HUES64 (cell line): ENCODE results near the gene RFPL2.
"Not testable (repeated sequence)": the region's sequence is repeated elsewhere in the genome, so short reads cannot be mapped to it uniquely, and the experiment has no call there.

Source experiments
- H3K27ac ChIP-seq: 2 replicates; pipeline ENCODE4 v1.7.0; 2013; ENCODE audit warnings: low read depth, low read length, inconsistent platforms
- H3K27me3 ChIP-seq: 2 replicates; pipeline ENCODE4 v1.6.1; 2013; ENCODE audit warnings: mild to moderate bottlenecking, low read length; ENCODE audit not compliant: insufficient read depth
- H3K36me3 ChIP-seq: 2 replicates; pipeline ENCODE4 v1.6.1; 2013; ENCODE audit warnings: mild to moderate bottlenecking, low read length; ENCODE audit not compliant: insufficient read depth
- H3K4me1 ChIP-seq: 2 replicates; pipeline ENCODE4 v1.6.1; 2013; ENCODE audit warnings: mild to moderate bottlenecking, low read length, moderate library complexity; ENCODE audit not compliant: insufficient read depth
- H3K4me3 ChIP-seq: 2 replicates; pipeline ENCODE4 v1.5.1; 2013; ENCODE audit warnings: mild to moderate bottlenecking, low read length, moderate library complexity
- H3K9ac ChIP-seq: 2 replicates; pipeline ENCODE4 v1.6.1; 2013; ENCODE audit warnings: mild to moderate bottlenecking, low read depth, low read length
- H3K9me3 ChIP-seq: 2 replicates; pipeline ENCODE4 v1.6.1; 2013; ENCODE audit warnings: low read depth, low read length; ENCODE audit not compliant: insufficient read depth
- WGBS: fragments of 150-250, 120-280 bp; methylation state at CpG from one replicate; pipeline ENCODE4 v1.1.7; 2013; ENCODE audit warnings: missing lambda C conversion rate; 5-methylcytosine and 5-hydroxymethylcytosine counted together

RFPL2 gene

DNA sequence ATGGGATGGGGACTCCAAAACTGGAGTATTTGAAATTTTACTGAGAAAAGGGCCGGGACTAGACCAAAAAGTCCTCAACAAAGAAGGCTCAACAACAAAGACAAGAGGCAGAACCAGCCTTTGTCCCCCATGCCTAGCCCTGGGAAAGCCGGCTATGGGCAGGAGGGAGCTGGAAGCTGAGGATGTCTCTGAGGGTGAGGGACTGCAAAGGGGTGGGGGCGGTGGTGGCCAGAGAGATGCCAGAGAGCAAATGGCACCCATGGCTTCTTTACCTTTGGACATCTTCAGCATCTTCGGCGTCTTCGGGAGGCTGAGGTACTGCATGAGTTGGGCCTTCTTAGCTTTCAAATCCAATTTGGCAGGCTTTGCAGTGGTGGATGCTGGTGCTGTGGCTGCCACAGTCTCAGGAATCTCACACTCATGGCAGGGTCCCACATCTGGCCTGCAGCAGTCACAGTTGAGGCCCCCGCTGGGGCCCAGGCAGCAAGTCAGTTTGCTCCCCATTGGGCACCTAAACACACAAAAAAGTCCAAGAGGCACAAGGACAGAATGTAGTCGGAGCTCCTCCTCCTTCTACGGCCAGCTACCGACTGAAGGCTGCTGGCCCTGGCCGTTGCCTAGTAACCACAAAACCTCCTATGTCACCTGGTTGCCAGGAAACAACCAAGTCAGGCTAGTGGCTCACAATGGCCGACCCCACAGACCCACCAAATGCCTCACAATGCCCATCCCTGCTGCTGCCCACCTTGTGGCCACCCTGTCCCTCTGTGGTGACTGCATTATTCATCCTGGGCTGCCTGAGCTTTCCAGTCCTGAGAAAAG lies 46.0 kb downstream of the RFPL2 start, which contains the start of gene C22orf42:
Gene C22orf42 (minus strand): TSS at position 592 of the 822 bp plus-strand sequence. CDS start 88 bp downstream, at position 504.
- H3K27me3 ChIP-seq: no peaks in the 10 kb centered on the region; the same call in 1 of the 2 replicates
- H3K9me3 ChIP-seq: no peaks in the 10 kb centered on the region
- 87% methylated on average over 12 of the region's 12 CpGs for WGBS
- no peak within 1 kb of the TSS for H3K27ac ChIP-seq
- no peak within 1 kb of the TSS for H3K9ac ChIP-seq
- H3K4me1 ChIP-seq: no peaks in the 10 kb centered on the region
- H3K36me3 ChIP-seq: no peaks in the 10 kb centered on the region
- no peak within 1 kb of the TSS for H3K4me3 ChIP-seq

DNA sequence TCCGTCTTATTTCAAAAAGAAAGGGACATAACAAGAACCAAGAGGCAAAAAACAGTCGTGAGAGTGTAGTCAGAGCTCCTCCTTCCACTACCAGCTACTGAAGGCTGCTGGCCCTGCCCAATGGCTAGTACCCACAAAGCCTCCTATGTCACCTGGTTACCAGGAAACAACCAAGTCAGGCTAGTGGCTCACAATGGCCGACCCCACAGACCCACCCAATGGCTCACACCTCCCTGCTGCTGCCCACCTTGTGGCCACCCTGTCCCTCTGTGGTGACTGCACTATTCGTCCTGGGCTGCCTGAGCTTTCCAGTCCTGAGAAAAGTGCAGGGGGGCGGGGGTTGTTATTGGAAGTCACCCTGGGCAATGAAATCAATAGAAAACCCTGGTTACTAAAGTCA lies 47.2 kb downstream of the RFPL2 start:
- not testable (repeated sequence) for H3K9me3 ChIP-seq, H3K27me3 ChIP-seq, H3K9ac ChIP-seq, H3K36me3 ChIP-seq, H3K27ac ChIP-seq, H3K4me3 ChIP-seq, H3K4me1 ChIP-seq
- WGBS: 99% methylated on average over 3 of the region's 5 CpGs

DNA sequence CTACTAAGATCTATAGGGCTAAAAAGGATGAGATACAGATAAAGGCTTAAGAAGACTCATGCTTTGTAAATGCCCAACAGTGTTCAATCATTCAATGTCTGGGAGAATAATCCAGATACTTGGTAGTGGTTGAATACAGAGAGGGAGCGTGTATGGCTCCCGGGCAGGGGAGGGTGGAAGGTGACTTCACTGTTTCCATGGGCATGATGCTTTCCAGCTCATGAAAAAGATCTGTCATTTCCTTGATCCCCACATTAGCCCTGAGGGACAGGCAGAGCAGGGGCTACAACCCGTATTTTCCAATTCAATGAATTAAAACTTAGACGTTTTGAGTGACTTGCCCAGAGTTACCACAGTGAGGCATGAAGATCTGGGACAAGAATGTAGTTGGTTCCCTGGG lies 50.1 kb downstream of the RFPL2 start:
- not testable (repeated sequence) for H3K9me3 ChIP-seq, H3K4me1 ChIP-seq, H3K27ac ChIP-seq, H3K4me3 ChIP-seq, H3K36me3 ChIP-seq, H3K9ac ChIP-seq, H3K27me3 ChIP-seq
- 94% methylated on average over 4 of the region's 4 CpGs for WGBS

DNA sequence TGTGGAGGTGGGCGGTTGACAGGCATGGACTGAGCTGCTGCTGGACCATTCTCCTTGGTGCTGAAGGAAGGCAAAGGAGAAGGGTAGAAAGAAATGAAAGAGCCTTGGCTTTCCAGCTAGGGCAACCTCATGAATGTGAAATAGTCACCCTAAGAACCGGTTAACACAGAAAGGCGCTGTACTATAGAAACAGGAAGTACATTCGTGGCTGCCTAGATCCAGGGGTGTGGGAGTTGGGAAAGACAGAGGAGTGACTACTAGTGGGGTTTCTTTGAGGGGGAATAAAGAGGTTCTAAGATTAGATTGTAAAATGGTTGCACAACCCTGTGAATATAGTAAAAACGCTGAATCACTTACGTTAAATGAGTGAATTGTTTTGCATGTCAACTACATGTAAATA lies 53.2 kb downstream of the RFPL2 start:
- not testable (repeated sequence) for H3K27ac ChIP-seq, H3K4me3 ChIP-seq, H3K9me3 ChIP-seq, H3K27me3 ChIP-seq, H3K9ac ChIP-seq, H3K4me1 ChIP-seq, H3K36me3 ChIP-seq
- WGBS: 83% methylated on average over 6 of the region's 6 CpGs

DNA sequence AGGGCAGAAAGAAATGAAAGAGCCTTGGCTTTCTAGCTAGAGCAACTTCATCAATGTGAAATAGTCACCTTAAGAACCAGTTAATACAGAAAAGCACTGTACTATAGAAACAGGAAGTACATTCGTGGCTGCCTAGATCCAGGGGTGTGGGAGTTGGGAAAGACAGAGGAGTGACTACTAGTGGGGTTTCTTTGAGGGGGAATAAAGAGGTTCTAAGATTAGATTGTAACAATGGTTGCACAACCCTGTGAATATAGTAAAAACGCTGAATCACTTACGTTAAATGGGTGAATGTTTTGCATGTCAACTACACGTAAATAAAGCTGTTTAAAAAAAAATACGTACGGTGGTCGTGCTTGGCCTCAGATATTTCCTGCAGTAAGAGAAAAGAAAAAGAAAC lies 54.2 kb downstream of the RFPL2 start:
- H3K27ac ChIP-seq, H3K4me3 ChIP-seq, H3K4me1 ChIP-seq, H3K9me3 ChIP-seq, H3K27me3 ChIP-seq, H3K9ac ChIP-seq, H3K36me3 ChIP-seq: not testable (repeated sequence)
- 87% methylated on average over 7 of the region's 7 CpGs for WGBS

DNA sequence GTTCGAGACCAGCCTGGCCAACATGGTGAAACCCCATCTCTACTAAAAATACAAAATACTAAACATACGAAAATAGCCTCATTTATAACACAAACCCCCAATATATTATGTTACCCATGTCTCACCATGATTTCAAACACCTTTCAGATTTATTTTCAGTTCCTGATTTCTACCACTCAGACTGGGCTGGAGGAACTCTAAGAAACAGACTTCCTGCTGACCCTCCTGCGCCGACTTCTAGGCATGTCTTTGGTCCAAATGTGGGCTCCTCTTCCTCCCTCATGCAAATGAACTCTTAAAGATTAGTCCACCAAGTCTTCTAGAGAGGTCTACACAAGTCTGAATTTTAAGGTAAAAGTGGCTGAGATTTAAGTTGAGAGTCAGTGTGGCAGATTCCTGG lies 56.5 kb downstream of the RFPL2 start:
- H3K27me3 ChIP-seq, H3K4me1 ChIP-seq, H3K4me3 ChIP-seq, H3K9me3 ChIP-seq, H3K9ac ChIP-seq, H3K36me3 ChIP-seq, H3K27ac ChIP-seq: not testable (repeated sequence)
- 93% methylated on average over 4 of the region's 4 CpGs for WGBS

DNA sequence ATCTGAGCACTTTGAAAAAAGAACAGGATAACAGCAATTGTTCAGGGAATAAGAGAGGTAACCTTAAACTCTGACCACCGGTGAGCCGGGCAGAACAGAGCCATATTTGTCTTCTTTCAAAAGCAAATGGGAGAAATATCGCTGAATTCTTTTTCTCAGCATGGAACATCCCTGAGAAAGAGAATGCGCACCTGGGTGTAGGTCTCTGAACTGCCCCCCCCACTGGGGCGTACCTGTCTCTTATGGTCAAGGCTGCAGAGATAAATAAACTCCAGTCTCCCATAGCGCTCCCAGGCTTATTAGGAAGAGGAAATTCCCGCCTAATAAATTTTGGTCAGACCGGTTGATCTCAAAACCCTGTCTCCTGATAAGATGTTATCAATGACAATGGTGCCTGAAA lies 57.7 kb downstream of the RFPL2 start:
- H3K36me3 ChIP-seq, H3K9me3 ChIP-seq, H3K4me1 ChIP-seq, H3K27me3 ChIP-seq, H3K4me3 ChIP-seq, H3K27ac ChIP-seq, H3K9ac ChIP-seq: not testable (repeated sequence)
- 89% methylated on average over 5 of the region's 8 CpGs for WGBS

DNA sequence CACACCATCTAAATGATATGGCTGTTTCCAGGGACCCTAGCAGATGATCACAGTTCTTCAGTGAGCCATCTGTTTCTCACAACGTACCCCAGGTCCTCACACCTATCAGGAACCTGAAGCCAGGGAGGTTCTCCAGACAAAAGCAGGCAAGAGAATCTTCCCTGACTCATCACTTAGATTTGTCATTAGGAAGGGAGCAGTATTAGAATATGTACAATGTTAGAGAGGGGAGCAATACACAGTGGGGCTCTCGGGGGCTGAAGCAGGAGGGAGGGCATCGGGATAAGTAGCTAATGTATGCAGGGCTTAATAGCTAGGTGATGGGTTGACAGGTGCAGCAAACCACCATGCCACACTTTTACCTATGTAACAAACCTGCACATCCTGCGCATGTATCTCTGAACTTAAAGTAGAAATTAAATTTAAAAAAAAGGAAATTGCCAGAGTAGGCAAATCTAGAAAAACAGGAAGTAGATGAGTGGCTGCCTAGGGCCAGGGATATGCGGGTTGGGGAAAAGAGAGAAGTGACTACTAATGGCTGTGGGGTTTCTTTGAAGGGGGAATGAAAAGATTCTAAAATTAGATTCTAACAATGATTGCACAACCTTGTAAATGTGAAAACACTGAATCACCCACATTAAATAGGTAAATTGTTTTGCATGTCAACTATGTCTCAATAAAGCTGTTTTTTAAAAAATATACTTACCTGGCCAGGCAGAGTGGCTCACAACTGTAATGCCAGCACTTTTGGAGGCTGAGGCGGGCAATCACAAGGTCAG lies 60.2 kb downstream of the RFPL2 start:
- H3K27me3 ChIP-seq: no peaks in the 10 kb centered on the region
- H3K9ac ChIP-seq: no peak overlapping the region
- H3K36me3 ChIP-seq: no peaks in the 10 kb centered on the region
- 87% methylated on average over 6 of the region's 6 CpGs for WGBS
- H3K27ac ChIP-seq: no peak overlapping the region
- no peaks in the 10 kb centered on the region for H3K9me3 ChIP-seq
- no peak overlapping the region for H3K4me3 ChIP-seq
- no peaks in the 10 kb centered on the region for H3K4me1 ChIP-seq

DNA sequence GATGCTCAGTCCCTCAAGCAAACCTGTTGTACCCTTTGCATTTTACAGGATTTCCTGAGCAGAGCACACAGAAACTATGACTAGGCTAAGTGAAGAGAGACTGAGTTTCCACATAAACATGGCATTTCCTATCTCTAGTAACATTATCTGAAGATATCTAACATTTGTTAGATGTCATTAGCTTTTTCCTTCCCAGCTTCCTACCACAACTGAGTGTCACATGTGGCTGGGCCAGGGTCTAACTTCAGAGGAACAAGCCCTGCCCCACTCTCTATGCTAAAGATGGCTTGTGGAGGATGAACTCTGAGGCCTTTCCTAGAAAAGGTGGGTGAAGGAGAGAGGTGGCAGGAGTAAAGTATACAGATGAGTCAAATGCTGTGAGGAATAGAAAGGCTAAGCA lies 62.3 kb downstream of the RFPL2 start:
- Histone ChIP-seq H3K4me1 (no peaks in the 10 kb centered on the region), H3K36me3 (no peaks in the 10 kb centered on the region), H3K4me3 (no peak overlapping the region), H3K27ac (no peak overlapping the region), H3K9ac (no peak overlapping the region), H3K27me3 (no peaks in the 10 kb centered on the region), H3K9me3 (no peaks in the 10 kb centered on the region)

DNA sequence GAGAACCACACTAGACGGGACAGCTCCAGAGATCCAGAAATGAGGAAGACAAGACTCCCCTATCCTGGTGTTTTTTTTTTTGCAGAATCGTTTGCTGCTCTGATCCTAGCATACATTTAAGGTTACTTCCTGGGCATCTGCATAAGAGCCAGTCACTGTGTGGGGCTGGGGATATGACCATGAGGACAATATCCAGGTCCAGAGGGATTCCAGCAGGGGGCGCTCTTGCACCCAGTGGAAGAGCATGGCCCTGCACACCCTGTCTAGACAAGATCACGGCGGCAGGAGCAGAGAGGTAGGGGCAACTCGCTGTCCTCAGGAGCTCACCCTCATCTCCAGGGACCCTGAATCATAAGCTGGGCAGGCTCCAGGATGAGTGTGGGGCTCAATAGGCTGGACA lies 64.2 kb downstream of the RFPL2 start:
- H3K4me1 ChIP-seq, H3K9ac ChIP-seq, H3K9me3 ChIP-seq, H3K27ac ChIP-seq, H3K36me3 ChIP-seq, H3K4me3 ChIP-seq, H3K27me3 ChIP-seq: not testable (repeated sequence)
- WGBS: 49% methylated on average over 5 of the region's 6 CpGs
